HUES48 (cell line): ENCODE results near the gene MIDN.

ENCODE experiments used
- H3K27ac ChIP-seq: one replicate; pipeline ENCODE4 v1.7.0; 2013; ENCODE audit warnings: low read depth, low read length, inconsistent platforms
- H3K27me3 ChIP-seq: 2 replicates; pipeline ENCODE4 v1.6.1; 2013; ENCODE audit warnings: mild to moderate bottlenecking, low read length; ENCODE audit not compliant: control insufficient read depth, insufficient read depth
- H3K36me3 ChIP-seq: 2 replicates; pipeline ENCODE4 v1.6.1; 2013; ENCODE audit warnings: low read length; ENCODE audit not compliant: control insufficient read depth, insufficient read depth
- H3K4me1 ChIP-seq: 2 replicates; pipeline ENCODE4 v1.6.1; 2013; ENCODE audit warnings: mild to moderate bottlenecking, low read length; ENCODE audit not compliant: control insufficient read depth, insufficient read depth
- H3K4me3 ChIP-seq: 2 replicates; pipeline ENCODE4 v1.5.1; 2013; ENCODE audit warnings: mild to moderate bottlenecking, low read depth, low read length
- H3K9ac ChIP-seq: 2 replicates; pipeline ENCODE4 v1.6.1; 2013; ENCODE audit warnings: mild to moderate bottlenecking, low read depth, low read length, moderate library complexity
- H3K9me3 ChIP-seq: 2 replicates; pipeline ENCODE4 v1.6.1; 2013; ENCODE audit warnings: low read length; ENCODE audit not compliant: control insufficient read depth, insufficient read depth

The MIDN gene

DNA sequence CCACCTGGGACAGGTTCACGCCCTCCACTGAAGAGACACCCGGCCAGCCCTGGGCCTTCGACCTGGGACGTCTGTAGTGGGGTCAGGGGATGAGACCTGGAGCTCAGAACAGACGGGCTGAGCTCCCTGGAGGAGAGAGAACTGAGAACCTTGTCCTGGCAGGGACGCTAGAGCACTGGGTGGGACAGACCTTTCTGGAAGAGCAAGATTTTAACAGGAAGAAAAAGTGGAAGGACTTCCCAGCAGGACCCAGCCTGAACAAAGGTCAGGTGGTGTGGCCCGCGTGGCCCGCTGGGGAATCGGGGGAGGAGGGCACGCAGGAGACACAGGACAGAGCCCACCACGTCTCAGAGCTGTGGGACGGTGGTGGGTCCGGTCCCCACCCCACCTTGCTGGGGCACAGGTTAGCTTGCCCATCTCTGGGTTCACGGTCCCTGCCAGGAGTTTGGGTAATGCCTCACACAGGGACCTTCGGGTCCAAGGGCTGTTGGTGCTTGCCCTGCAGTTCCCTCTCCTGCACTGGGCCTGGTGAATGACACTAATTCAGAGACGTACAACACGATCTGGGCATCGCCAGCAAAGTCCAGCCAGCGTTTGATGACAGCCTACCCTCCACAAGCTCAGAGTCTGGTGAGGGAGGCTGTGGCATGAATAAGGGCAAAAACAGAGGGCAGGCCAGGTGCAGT, 36.1 kb downstream of the MIDN start:
- Histone ChIP-seq H3K27ac (no peak overlapping the region), H3K27me3 (no peaks in the 10 kb centered on the region; the same call in 1 of the 2 replicates), H3K36me3 (peaks cover 2% of the 10 kb centered on the region), H3K9me3 (no peaks in the 10 kb centered on the region), H3K4me1 (no peaks in the 10 kb centered on the region), H3K4me3 (no peak overlapping the region), H3K9ac (no peak overlapping the region)

DNA sequence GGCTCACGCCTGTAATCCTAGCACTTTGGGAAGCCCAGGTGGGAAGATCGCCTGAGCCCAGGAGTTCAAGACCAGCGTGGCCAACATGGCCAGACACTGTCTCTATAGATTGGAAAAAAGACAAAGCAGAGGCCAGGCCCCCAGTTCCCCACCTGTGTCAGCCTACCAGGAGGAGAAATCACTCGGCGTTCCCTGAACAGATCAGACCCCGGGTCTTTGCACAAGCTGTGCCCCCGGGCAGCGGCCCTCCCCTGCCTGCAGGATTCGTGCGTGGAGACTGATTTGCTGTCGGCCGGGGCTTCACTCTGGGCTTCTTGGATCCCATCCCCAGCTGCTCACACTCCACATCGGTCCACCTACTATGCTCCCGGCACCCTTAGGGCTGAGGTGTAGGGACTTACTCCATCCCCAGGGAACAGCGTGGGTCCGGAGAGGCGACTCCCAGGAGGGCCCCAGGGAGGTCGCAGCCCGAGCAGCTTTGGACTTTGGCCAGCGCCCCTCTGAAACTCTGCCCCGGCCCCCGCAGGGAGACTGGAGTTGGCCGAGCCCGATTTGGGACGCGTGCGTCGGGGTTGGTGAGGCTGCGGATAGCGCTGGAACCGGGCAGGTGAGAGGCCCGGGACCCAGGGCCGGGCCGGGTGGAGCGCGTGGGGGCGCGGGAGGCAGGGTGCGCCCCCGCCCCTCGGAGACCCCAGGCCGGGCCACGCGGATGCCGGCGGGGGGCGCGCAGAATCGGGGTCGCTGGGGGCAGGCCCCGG, 36.8 kb downstream of the MIDN start:
- H3K9ac ChIP-seq = no peak overlapping the region
- H3K27ac ChIP-seq = no peak overlapping the region
- H3K4me3 ChIP-seq = peak overlapping the region; percentile 48; the same call in 1 of the 2 replicates
- H3K36me3 ChIP-seq = no peaks in the 10 kb centered on the region
- H3K4me1 ChIP-seq = no peaks in the 10 kb centered on the region
- H3K27me3 ChIP-seq = no peaks in the 10 kb centered on the region; the same call in 1 of the 2 replicates
- no peaks in the 10 kb centered on the region for H3K9me3 ChIP-seq

DNA sequence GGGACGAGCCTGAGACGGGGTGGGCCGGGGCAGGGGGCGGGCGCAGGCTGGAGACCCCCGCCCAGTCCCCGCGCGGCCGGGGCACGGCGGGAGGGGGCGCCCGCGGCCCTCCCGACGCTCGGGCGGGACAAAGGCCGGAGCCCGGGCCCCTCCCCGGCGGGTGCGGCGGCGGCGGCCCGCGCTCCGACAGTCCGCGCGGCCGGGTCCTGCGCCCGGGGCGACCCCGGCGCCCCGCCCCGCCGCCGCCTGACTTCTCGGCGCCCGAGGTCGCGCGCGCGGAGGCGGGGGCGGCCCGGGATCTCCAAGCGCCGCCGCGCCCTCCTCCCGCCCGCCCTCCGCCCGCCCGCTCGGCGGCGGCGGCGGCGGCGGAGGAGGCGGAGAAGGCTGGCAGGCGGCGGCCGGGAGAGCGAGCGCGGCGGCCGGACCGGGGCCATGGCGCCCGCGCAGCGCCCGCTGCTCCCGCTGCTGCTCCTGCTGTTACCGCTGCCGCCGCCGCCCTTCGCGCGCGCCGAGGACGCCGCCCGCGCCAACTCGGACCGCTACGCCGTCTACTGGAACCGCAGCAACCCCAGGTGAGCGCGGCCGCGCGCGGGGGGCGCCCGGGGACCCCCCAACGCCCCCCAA, 37.5 kb downstream of the MIDN start, which contains the start of gene EFNA2:
Gene EFNA2 (plus strand): TSS at position 137 of the 624 bp plus-strand sequence. CDS start 296 bp downstream, at position 433.
- no peaks in the 10 kb centered on the region for H3K36me3 ChIP-seq
- no peaks in the 10 kb centered on the region for H3K9me3 ChIP-seq
- no peak within 1 kb of the TSS for H3K27ac ChIP-seq
- H3K9ac ChIP-seq = no peak within 1 kb of the TSS
- H3K4me1 ChIP-seq = no peaks in the 10 kb centered on the region
- peak within 1 kb of the TSS; percentile 52 for H3K4me3 ChIP-seq
- no peaks in the 10 kb centered on the region; the same call in 1 of the 2 replicates for H3K27me3 ChIP-seq

DNA sequence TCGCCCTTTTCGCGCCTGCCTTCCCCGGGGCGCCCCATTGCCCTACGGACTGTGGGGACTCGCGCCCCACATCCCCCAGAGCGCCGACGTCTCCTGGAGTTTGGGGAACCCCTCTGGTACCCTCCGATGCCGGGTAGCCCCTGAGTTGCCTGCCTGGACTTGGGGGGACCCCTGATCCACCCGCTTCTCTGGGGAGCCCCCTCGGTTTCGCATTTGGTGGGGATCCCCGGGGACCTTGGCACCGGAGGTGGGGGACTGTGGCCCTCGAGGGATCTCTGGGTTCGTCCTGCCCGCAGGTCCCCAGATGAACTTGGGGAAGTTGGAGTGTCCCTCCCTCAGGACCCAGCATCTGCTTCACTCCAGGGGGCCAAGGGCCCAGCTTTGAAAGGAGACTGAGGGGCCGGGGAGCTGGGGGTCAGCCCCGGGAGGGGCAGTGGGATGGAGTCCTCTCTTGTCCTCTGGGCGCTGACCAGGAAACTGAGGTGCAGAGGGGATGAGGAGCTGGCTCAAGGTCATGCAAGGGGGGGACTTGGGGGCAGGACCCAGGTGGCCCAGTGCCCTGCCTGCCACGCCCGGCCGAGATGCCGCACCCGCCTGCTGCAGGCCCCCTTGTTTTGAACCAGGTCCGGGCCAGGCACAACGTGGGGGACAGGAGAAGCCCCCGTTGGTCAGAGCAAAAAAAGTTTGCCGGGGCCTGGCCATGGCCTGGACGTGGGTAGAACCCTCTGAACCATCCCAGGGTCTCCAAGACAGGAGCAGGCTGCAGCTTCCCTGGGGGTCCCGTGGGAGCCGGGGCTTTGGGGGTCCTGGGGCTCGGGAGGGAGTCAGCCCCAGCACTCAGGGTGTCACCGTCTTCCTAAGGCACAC, 38.3 kb downstream of the MIDN start:
- Histone ChIP-seq H3K27ac (no peak overlapping the region), H3K4me3 (peak overlapping the region; percentile 52), H3K4me1 (no peaks in the 10 kb centered on the region), H3K9me3 (no peaks in the 10 kb centered on the region), H3K27me3 (no peaks in the 10 kb centered on the region; the same call in 1 of the 2 replicates), H3K9ac (no peak overlapping the region), H3K36me3 (no peaks in the 10 kb centered on the region)

DNA sequence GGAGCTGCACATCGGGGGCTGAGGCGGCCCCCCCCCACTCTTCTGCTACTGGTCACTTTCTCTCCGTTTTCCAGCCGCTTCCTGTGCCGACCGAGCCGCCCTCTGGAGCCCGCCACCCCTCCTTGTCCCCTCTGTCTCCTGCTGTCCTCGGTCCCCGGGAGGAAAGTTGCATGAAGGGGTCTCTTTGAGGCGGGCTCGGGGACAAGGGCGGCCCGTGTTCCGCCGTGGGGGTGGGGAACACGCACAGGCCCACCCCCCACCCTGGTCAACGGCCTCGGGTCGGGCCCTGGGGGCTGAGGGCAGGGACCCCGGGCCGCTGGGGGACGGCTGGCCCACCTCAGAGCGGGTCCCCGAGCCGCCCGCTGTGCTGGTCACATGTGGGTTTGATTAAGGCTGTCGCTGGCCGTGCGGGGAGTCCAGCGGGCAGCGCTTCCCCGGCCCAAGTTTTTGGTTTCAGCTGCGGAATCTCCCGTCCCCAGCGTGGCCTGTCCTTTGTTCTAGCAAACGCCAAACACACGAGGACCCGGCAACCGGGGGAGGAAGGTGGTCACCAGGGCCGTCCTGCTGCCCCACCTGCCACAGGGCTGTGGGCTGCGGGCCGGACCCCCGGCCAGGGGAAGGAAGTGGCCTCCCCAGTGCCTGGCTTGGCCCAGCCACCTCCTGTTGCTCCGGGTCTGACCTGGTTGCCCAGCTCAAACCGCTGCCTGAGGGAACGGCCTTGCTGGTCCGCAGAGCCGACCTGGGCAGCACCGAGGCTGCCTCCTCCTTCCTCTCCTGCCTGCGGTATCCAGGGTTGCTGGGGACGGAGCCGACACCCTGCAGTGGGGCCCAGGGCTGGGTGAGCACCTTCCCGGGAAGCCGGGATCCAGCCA, 39.2 kb downstream of the MIDN start:
- no peaks in the 10 kb centered on the region for H3K4me1 ChIP-seq
- H3K4me3 ChIP-seq = no peak overlapping the region
- no peaks in the 10 kb centered on the region; the same call in 1 of the 2 replicates for H3K27me3 ChIP-seq

DNA sequence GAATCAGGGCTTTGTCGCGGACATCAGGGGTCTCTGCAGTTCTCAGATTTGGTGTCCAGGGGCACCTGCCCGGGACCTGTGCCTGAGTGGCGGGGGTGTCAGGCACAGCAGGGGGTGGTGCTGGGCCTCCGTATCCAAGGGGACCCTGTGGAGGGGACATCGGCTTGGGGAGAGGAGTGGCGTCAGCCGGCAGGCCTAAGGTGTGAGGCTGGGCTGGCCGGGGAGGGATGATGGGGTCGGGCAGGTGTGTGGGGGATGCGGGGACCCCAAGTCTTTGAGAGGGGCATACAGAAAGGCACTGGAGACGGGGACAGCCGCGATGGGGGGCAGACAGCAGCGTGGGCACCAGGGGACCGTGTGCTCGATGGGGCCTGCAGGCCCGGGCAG, 39.8 kb downstream of the MIDN start:
- no peaks in the 10 kb centered on the region; the same call in 1 of the 2 replicates for H3K27me3 ChIP-seq
- no peaks in the 10 kb centered on the region for H3K9me3 ChIP-seq
- H3K36me3 ChIP-seq = no peaks in the 10 kb centered on the region
- H3K4me1 ChIP-seq = no peaks in the 10 kb centered on the region
- no peak overlapping the region for H3K9ac ChIP-seq
- no peak overlapping the region for H3K27ac ChIP-seq
- H3K4me3 ChIP-seq = no peak overlapping the region

More for the DNA sequence above, 39.2 kb downstream of the MIDN start:
- no peaks in the 10 kb centered on the region for H3K9me3 ChIP-seq
- H3K36me3 ChIP-seq = no peaks in the 10 kb centered on the region
- no peak overlapping the region for H3K9ac ChIP-seq
- no peak overlapping the region for H3K27ac ChIP-seq

DNA sequence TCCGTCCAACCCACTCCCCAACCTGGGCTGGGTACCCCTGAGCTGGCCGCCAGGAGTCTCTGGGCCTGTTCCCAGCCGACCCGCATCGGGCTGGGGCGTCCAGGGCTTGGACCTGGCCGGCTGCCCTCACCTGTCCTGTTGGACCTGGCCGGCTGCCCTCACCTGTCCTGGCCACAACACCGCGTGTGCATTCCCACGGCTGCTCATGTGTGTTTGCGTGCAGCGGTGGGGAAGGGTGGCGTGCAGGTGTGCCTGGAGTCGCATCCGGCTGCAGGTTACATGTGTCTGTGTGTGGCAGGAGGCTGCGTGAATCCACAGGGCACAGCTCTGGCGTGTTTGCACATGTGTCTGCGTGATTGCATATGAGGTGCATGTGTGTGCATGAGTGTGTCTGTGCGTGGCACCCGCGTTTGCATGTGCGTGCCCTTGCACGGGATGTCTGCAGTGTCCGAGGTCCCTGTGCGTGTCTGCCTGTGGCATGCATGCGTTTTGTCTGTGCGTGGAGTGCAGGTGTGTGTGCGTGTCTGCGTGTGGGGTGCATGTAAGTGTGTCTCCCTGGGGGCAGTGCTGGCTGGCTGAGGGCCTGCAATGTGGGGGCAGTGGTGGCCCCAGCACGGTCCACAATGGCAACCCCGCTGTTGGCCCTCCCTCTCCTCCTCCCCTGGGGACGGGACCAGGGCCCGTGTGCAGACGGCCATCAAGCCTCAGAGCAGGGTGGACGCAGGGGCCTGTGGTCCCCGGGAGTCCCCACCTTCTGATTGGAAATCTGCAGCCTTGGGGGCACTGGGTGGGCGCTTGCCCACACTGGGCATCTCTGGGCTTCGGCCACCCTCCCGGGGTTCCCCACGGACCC, 40.7 kb downstream of the MIDN start:
- Histone ChIP-seq H3K27ac (no peak overlapping the region), H3K4me3 (no peak overlapping the region), H3K9me3 (no peaks in the 10 kb centered on the region), H3K36me3 (no peaks in the 10 kb centered on the region), H3K9ac (no peak overlapping the region), H3K4me1 (no peaks in the 10 kb centered on the region), H3K27me3 (no peaks in the 10 kb centered on the region; the same call in 1 of the 2 replicates)

DNA sequence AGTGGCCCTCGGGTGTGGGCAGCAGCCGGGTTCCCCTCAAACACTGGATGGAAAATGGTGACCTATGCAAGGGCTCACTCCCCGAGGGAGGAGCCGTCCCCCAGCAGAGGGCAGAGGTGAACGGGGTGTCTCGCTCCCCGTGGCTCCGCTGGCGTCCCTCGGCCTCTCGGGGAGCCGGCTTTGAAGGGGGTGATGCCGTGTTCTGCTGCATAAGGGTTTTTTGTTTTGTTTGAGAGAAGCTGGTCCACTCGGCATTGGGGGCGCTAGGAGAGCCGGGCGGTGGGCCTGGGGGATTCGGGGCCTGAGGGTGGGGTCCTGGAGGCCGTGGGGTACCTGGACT, 41.3 kb downstream of the MIDN start:
- H3K4me1 ChIP-seq = no peaks in the 10 kb centered on the region
- no peaks in the 10 kb centered on the region for H3K36me3 ChIP-seq
- no peaks in the 10 kb centered on the region for H3K9me3 ChIP-seq
- H3K27me3 ChIP-seq = peaks cover under 1% of the 10 kb centered on the region
- H3K4me3 ChIP-seq = no peak overlapping the region
- no peak overlapping the region for H3K9ac ChIP-seq
- no peak overlapping the region for H3K27ac ChIP-seq

DNA sequence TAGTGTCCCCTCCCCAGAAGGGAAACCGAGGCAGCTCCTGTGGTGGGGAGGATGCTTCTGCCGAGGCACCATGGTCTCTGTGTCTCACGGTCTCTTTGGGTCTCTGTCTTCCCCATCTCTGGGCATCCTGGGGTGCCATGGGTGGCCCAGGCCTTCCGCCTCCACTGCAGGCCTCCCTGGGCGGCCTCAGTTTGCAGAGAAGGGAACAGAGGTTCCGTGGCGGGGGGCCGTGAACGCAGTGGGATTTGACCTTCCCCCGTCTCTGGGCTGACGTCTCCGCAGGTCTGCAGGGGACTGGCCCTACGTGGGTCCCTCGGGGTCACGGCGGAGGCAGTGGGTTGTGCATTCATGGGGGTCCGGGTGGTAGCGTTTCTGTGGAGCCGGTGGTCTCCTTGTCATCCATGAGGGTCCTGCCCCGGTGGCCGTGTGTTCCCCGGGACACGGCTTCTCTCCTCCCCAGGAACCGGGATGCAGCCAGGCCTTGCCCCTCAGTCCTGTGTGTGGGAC, 41.9 kb downstream of the MIDN start:
- Histone ChIP-seq H3K27ac (no peak overlapping the region), H3K9me3 (no peaks in the 10 kb centered on the region), H3K4me1 (no peaks in the 10 kb centered on the region), H3K36me3 (no peaks in the 10 kb centered on the region), H3K27me3 (peaks cover 4% of the 10 kb centered on the region), H3K9ac (no peak overlapping the region), H3K4me3 (no peak overlapping the region)
